HEK293 (cell line): ENCODE data around the gene TMIE.

Experiments
- CTCF ChIA-PET: fragments of 350-600 bp; formaldehyde crosslinking; extraction: SDS; loops from one replicate; lab custom pipeline; 2021; ENCODE audit warnings: antibody characterized with exemption; lab: Yijun Ruan, JAX
- POLR2A ChIA-PET: fragments of 300-600 bp; formaldehyde crosslinking; extraction: SDS; loops from one replicate; lab custom pipeline; 2020; ENCODE audit warnings: antibody characterized with exemption, inconsistent platforms; lab: Yijun Ruan, JAX
- H3K27ac ChIP-seq: fragments of 200-500 bp; sonication (Bioruptor generic); 2 replicates; pipeline ENCODE4 v1.5.1; 2014; ENCODE audit warnings: low read depth, low read length, control low read depth, inconsistent platforms; ENCODE audit errors: extremely low read depth
- H3K36me3 ChIP-seq, 2 experiments: fragments of 200-500 bp in 1 of 2; sonication (Bioruptor generic) in 1 of 2; 1 replicate in 1 of 2; 2 replicates in 1 of 2; pipeline ENCODE4 v1.5.1; 2014 to 2017; ENCODE audit warnings: inconsistent platforms in 2 of 2, low read length in 2 of 2; ENCODE audit not compliant: control insufficient read depth in 2 of 2, insufficient read depth in 1 of 2
- H3K4me1 ChIP-seq: fragments of 200-500 bp; sonication (Bioruptor generic); 2 replicates; pipeline ENCODE4 v1.5.1; 2014; ENCODE audit warnings: mild to moderate bottlenecking, low read length, inconsistent platforms; ENCODE audit not compliant: control insufficient read depth, insufficient read depth
- H3K4me3 ChIP-seq: 2 replicates; pipeline ENCODE4 v1.5.1; 2011; ENCODE audit warnings: low read depth, mild to moderate bottlenecking, control low read depth, low read length, moderate library complexity
- H3K9me3 ChIP-seq: fragments of 200-500 bp; sonication (Bioruptor generic); 2 replicates; pipeline ENCODE4 v1.5.1; 2014; ENCODE audit warnings: low read depth, low read length, inconsistent platforms; ENCODE audit not compliant: control insufficient read depth, insufficient read depth
- BCL11B ChIP-seq: fragments of 450-650 bp; formaldehyde crosslinking; IDR thresholded peaks from 2 replicates; pipeline ENCODE4 v1.5.1; 2016; ENCODE audit warnings: low read depth, missing biosample characterization, missing genetic modification characterization
- GLIS2 ChIP-seq: fragments of 450-650 bp; formaldehyde crosslinking; IDR thresholded peaks from 2 replicates; pipeline ENCODE4 v1.5.1; 2016; ENCODE audit warnings: missing biosample characterization, missing genetic modification characterization
- MEIS1 ChIP-seq: sonication (generic); formaldehyde crosslinking; IDR thresholded peaks from 2 replicates; pipeline ENCODE4 v1.8.1; 2022; ENCODE audit warnings: missing genetic modification reagents, mild to moderate bottlenecking, borderline replicate concordance
- TCF7L2 ChIP-seq: IDR thresholded peaks from 2 replicates; pipeline ENCODE4 v1.6.1; 2011; ENCODE audit warnings: low read depth, mild to moderate bottlenecking, inconsistent platforms, low read length, moderate library complexity, borderline replicate concordance
- ZBTB48 ChIP-seq: fragments of 450-650 bp; formaldehyde crosslinking; IDR thresholded peaks from 2 replicates; pipeline ENCODE4 v1.5.1; 2016; ENCODE audit warnings: missing biosample characterization, missing genetic modification characterization
- ZFHX2 ChIP-seq: fragments of 450-650 bp; formaldehyde crosslinking; conservative IDR thresholded peaks from 2 replicates; pipeline ENCODE4 v1.5.1; 2016; ENCODE audit warnings: missing biosample characterization, missing genetic modification characterization
- ZFP41 ChIP-seq: fragments of 450-650 bp; formaldehyde crosslinking; IDR thresholded peaks from 2 replicates; pipeline ENCODE4 v1.5.1; 2016; ENCODE audit warnings: missing biosample characterization, missing genetic modification characterization, borderline replicate concordance
- ZNF112 ChIP-seq: fragments of 450-650 bp; formaldehyde crosslinking; IDR thresholded peaks from 2 replicates; pipeline ENCODE4 v1.5.0; 2017; ENCODE audit warnings: missing biosample characterization, missing genetic modification characterization
- ZNF19 ChIP-seq: fragments of 450-650 bp; formaldehyde crosslinking; IDR thresholded peaks from 2 replicates; pipeline ENCODE4; 2016; ENCODE audit warnings: missing biosample characterization, missing genetic modification characterization, low read depth
- ZNF311 ChIP-seq: fragments of 450-650 bp; formaldehyde crosslinking; IDR thresholded peaks from 2 replicates; pipeline ENCODE4 v1.5.1; 2017; ENCODE audit warnings: missing biosample characterization, missing genetic modification characterization, borderline replicate concordance
- ZNF37A ChIP-seq: fragments of 450-650 bp; IDR thresholded peaks from 2 replicates; pipeline ENCODE4 v1.5.1; 2018; ENCODE audit warnings: missing biosample characterization, missing genetic modification characterization
- ZNF433 ChIP-seq: fragments of 450-650 bp; formaldehyde crosslinking; IDR thresholded peaks from 2 replicates; pipeline ENCODE4 v1.5.1; 2016; ENCODE audit warnings: missing biosample characterization, missing genetic modification characterization, low read depth
- ZNF48 ChIP-seq: fragments of 450-650 bp; formaldehyde crosslinking; IDR thresholded peaks from 2 replicates; pipeline ENCODE4 v1.5.1; 2016; ENCODE audit warnings: missing biosample characterization, missing genetic modification characterization
- ZNF549 ChIP-seq: fragments of 450-650 bp; IDR thresholded peaks from 2 replicates; pipeline ENCODE4 v1.5.1; 2018; ENCODE audit warnings: missing biosample characterization, missing genetic modification characterization, mild to moderate bottlenecking, inconsistent platforms, moderate library complexity
- ZNF596 ChIP-seq: fragments of 450-650 bp; IDR thresholded peaks from 2 replicates; pipeline ENCODE4 v1.5.0; 2018; ENCODE audit warnings: missing biosample characterization, mild to moderate bottlenecking, missing genetic modification characterization, moderate library complexity
- ZNF610 ChIP-seq: fragments of 450-650 bp; formaldehyde crosslinking; IDR thresholded peaks from 2 replicates; pipeline ENCODE4 v1.5.1; 2016; ENCODE audit warnings: missing biosample characterization, missing genetic modification characterization, borderline replicate concordance
- ZNF624 ChIP-seq: fragments of 450-650 bp; formaldehyde crosslinking; IDR thresholded peaks from 2 replicates; pipeline ENCODE4 v1.5.1; 2017; ENCODE audit warnings: missing biosample characterization, missing genetic modification characterization
- ZNF830 ChIP-seq: fragments of 450-650 bp; IDR thresholded peaks from 2 replicates; pipeline ENCODE4 v1.5.0; 2018; ENCODE audit warnings: missing biosample characterization, missing genetic modification characterization, low read depth, mild to moderate bottlenecking, moderate library complexity
- ZNF843 ChIP-seq: fragments of 450-650 bp; formaldehyde crosslinking; IDR thresholded peaks from 2 replicates; pipeline ENCODE4 v1.5.1; 2016; ENCODE audit warnings: missing biosample characterization, missing genetic modification characterization
- ZSCAN30 ChIP-seq: fragments of 450-650 bp; IDR thresholded peaks from 2 replicates; pipeline ENCODE4 v1.5.1; 2018; ENCODE audit warnings: missing biosample characterization, mild to moderate bottlenecking, missing genetic modification characterization, moderate library complexity
- TF ChIP-seq, protein P1 (sequence below): fragments of 450-650 bp; formaldehyde crosslinking; IDR thresholded peaks from 2 replicates; pipeline ENCODE4 v1.5.1; 2017; ENCODE audit warnings: missing biosample characterization, missing genetic modification characterization
- TF ChIP-seq, protein P2 (sequence below): fragments of 450-650 bp; formaldehyde crosslinking; IDR thresholded peaks from 2 replicates; pipeline ENCODE4 v1.5.1; 2016; ENCODE audit warnings: missing biosample characterization, missing genetic modification characterization
- TF ChIP-seq, protein P3 (sequence below): fragments of 450-650 bp; formaldehyde crosslinking; IDR thresholded peaks from 2 replicates; pipeline ENCODE4 v1.5.1; 2016; ENCODE audit warnings: missing biosample characterization, missing genetic modification characterization, low read depth
- TF ChIP-seq, protein P4 (sequence below): fragments of 450-650 bp; formaldehyde crosslinking; IDR thresholded peaks from 2 replicates; pipeline ENCODE4 v1.5.1; 2017; ENCODE audit warnings: missing biosample characterization, missing genetic modification characterization

The TMIE gene

DNA sequence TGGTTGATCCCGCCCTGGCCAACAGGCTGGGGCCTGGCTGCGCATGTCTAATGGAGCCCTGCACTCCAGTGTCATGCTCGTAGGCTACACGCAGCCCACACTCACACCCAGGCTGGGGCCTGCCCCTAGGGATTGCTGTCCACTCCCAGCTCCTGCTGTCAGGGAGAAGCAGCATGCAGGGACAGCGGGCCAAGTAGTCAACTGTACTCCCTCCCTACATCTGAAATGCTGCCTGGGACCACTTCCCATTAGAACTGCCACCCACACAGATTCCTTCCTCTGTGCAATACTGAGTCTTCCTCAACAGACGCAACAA is 23.8 kb upstream of the TMIE start:
- no peaks in the 10 kb centered on the region for H3K9me3 ChIP-seq
- no peaks in the 10 kb centered on the region for H3K4me1 ChIP-seq
- ChIA-PET CTCF (no interaction called here), POLR2A (no interaction called here)
- TF ChIP-seq, protein P1, sequence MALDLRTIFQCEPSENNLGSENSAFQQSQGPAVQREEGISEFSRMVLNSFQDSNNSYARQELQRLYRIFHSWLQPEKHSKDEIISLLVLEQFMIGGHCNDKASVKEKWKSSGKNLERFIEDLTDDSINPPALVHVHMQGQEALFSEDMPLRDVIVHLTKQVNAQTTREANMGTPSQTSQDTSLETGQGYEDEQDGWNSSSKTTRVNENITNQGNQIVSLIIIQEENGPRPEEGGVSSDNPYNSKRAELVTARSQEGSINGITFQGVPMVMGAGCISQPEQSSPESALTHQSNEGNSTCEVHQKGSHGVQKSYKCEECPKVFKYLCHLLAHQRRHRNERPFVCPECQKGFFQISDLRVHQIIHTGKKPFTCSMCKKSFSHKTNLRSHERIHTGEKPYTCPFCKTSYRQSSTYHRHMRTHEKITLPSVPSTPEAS (tag by site-specific recombination) = no peak
- TF ChIP-seq ZFHX2 (tag by site-specific recombination) (no peak), ZSCAN30 (tag by site-specific recombination) (no peak), ZNF311 (tag by site-specific recombination) (no peak), GLIS2 (tag by site-specific recombination) (no peak), ZNF433 (tag by site-specific recombination) (no peak), ZNF596 (tag by site-specific recombination) (no peak), ZNF549 (tag by site-specific recombination) (no peak), ZNF843 (tag by site-specific recombination) (no peak)
- TF ChIP-seq, protein P2, sequence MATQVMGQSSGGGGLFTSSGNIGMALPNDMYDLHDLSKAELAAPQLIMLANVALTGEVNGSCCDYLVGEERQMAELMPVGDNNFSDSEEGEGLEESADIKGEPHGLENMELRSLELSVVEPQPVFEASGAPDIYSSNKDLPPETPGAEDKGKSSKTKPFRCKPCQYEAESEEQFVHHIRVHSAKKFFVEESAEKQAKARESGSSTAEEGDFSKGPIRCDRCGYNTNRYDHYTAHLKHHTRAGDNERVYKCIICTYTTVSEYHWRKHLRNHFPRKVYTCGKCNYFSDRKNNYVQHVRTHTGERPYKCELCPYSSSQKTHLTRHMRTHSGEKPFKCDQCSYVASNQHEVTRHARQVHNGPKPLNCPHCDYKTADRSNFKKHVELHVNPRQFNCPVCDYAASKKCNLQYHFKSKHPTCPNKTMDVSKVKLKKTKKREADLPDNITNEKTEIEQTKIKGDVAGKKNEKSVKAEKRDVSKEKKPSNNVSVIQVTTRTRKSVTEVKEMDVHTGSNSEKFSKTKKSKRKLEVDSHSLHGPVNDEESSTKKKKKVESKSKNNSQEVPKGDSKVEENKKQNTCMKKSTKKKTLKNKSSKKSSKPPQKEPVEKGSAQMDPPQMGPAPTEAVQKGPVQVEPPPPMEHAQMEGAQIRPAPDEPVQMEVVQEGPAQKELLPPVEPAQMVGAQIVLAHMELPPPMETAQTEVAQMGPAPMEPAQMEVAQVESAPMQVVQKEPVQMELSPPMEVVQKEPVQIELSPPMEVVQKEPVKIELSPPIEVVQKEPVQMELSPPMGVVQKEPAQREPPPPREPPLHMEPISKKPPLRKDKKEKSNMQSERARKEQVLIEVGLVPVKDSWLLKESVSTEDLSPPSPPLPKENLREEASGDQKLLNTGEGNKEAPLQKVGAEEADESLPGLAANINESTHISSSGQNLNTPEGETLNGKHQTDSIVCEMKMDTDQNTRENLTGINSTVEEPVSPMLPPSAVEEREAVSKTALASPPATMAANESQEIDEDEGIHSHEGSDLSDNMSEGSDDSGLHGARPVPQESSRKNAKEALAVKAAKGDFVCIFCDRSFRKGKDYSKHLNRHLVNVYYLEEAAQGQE = no peak
- TF ChIP-seq, protein P3, sequence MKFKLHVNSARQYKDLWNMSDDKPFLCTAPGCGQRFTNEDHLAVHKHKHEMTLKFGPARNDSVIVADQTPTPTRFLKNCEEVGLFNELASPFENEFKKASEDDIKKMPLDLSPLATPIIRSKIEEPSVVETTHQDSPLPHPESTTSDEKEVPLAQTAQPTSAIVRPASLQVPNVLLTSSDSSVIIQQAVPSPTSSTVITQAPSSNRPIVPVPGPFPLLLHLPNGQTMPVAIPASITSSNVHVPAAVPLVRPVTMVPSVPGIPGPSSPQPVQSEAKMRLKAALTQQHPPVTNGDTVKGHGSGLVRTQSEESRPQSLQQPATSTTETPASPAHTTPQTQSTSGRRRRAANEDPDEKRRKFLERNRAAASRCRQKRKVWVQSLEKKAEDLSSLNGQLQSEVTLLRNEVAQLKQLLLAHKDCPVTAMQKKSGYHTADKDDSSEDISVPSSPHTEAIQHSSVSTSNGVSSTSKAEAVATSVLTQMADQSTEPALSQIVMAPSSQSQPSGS (tag by site-specific recombination) = no peak
- TF ChIP-seq, all 188 proteins: peak for 0
- Histone ChIP-seq H3K27ac (no peak overlapping the region), H3K4me3 (no peak overlapping the region), H3K36me3 (no peaks in the 10 kb centered on the region)

DNA sequence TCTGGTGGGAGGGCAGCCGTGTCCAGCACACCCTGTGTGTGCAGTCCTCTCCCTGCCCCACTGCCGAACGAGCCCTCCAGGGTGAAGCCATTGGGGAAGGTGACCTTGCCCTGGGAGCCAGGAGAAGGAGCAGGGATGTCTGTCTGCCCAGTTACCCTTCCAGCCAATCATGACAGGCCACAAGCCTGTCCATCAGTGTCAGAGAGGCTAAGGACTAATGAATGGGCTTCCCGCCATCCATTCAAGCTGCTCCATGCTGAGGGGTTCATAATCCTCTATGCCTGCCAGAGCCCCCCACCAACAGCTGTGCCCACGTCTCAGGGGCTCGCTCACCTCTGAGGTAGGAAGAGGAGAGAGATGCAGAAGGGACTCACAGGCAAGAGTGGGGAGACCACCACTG is 22.9 kb upstream of the TMIE start:
- Histone ChIP-seq H3K9me3 (no peaks in the 10 kb centered on the region), H3K4me1 (no peaks in the 10 kb centered on the region), H3K27ac (no peak overlapping the region), H3K4me3 (no peak overlapping the region), H3K36me3 (no peaks in the 10 kb centered on the region)
- TF ChIP-seq ZNF112 (tag by site-specific recombination) = no peak
- no peak for TF ChIP-seq ZBTB48 (tag by site-specific recombination)
- no peak for TF ChIP-seq ZFP41 (tag by site-specific recombination)
- TF ChIP-seq ZNF37A (tag by site-specific recombination) = no peak
- no peak for TF ChIP-seq BCL11B
- no peak for TF ChIP-seq TCF7L2
- TF ChIP-seq, protein P4, sequence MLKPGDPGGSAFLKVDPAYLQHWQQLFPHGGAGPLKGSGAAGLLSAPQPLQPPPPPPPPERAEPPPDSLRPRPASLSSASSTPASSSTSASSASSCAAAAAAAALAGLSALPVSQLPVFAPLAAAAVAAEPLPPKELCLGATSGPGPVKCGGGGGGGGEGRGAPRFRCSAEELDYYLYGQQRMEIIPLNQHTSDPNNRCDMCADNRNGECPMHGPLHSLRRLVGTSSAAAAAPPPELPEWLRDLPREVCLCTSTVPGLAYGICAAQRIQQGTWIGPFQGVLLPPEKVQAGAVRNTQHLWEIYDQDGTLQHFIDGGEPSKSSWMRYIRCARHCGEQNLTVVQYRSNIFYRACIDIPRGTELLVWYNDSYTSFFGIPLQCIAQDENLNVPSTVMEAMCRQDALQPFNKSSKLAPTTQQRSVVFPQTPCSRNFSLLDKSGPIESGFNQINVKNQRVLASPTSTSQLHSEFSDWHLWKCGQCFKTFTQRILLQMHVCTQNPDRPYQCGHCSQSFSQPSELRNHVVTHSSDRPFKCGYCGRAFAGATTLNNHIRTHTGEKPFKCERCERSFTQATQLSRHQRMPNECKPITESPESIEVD (tag by site-specific recombination) = no peak
- TF ChIP-seq ZNF19 (tag by site-specific recombination) = no peak
- no peak for TF ChIP-seq ZNF48
- TF ChIP-seq ZNF610 (tag by site-specific recombination) = no peak
- TF ChIP-seq ZNF830 = no peak
- TF ChIP-seq MEIS1 = no peak
- no peak for TF ChIP-seq ZNF624 (tag by site-specific recombination)
- ChIA-PET CTCF (no interaction called here), POLR2A (no interaction called here)
